ENCODE results near the gene GPHB5. TPM values are rescaled to one million over a fixed set of nuclear protein-coding genes. Genes with fewer than 3 reads are reported as not detected.

Gene GPHB5
- total and polyA plus RNA-seq, 7 experiments from 2014 or later = not detected

- H3K27ac ChIP-seq (ENCODE audit: low read depth, low read length) = no peak overlapping the region
- intact Hi-C loops (cut with micrococcal nuclease) = no loop called here
- POLR2A ChIA-PET = no interaction called here
- no peaks in the 10 kb centered on the region for H3K4me1 ChIP-seq (ENCODE audit: control insufficient read depth in 2 of 2, insufficient read depth in 2 of 2, low read length in 2 of 2)
- ATAC-seq (no peak), DNase-seq (no peak)
- no peaks in the 10 kb centered on the region for H3K36me3 ChIP-seq (ENCODE audit: control insufficient read depth in 2 of 3, insufficient read depth in 3 of 3, low read length in 3 of 3)
- no peaks in the 10 kb centered on the region for H3K36me3 Mint-ChIP-seq
- peaks cover 0 to 17% (median 0%) of the 10 kb centered on the region in 7 donors for H3K4me1 Mint-ChIP-seq
- no peaks in the 10 kb centered on the region for H3K9me3 Mint-ChIP-seq
- H3K27ac Mint-ChIP-seq = no peak overlapping the region
- H3K4me3 Mint-ChIP-seq = no peak overlapping the region
- H3K27me3 Mint-ChIP-seq = peaks cover 3 to 32% (median 9%) of the 10 kb centered on the region in 5 donors
- CTCF ChIA-PET = no interaction called here
- no peaks in the 10 kb centered on the region for H3K27me3 ChIP-seq (ENCODE audit: control insufficient read depth in 2 of 2, insufficient read depth in 2 of 2, low read length in 2 of 2)
- no peak overlapping the region for H3K4me3 ChIP-seq (ENCODE audit: low read length)
- no peaks in the 10 kb centered on the region for H3K9me3 ChIP-seq (ENCODE audit: control insufficient read depth in 2 of 3, low read length in 3 of 3)
These were observed 22.6 kb downstream of the GPHB5 start for GRCh38 chr14:63296060-63296563.

- Mint-ChIP-seq H3K4me1 (peaks cover 0 to 17% (median 0%) of the 10 kb centered on the region in 7 donors), H3K27me3 (peaks cover 5 to 39% (median 12%) of the 10 kb centered on the region in 5 donors), H3K36me3 (no peaks in the 10 kb centered on the region), H3K4me3 (peak overlapping the region in 1 of 10 donors; percentile 1), H3K27ac (peak overlapping the region in 1 of 9 donors; percentile 11), H3K9me3 (peaks cover 0 to 2% (median 0%) of the 10 kb centered on the region in 11 donors)
- H3K4me1 ChIP-seq (ENCODE audit: control insufficient read depth in 2 of 2, insufficient read depth in 2 of 2, low read length in 2 of 2) = no peaks in the 10 kb centered on the region
- no peaks in the 10 kb centered on the region for H3K9me3 ChIP-seq (ENCODE audit: control insufficient read depth in 2 of 3, low read length in 3 of 3)
- POLR2A ChIA-PET = no interaction called here
- no peak overlapping the region for H3K4me3 ChIP-seq (ENCODE audit: low read length)
- H3K36me3 ChIP-seq (ENCODE audit: control insufficient read depth in 2 of 3, insufficient read depth in 3 of 3, low read length in 3 of 3) = no peaks in the 10 kb centered on the region
- CTCF ChIA-PET = no interaction called here
- DNase-seq (no peak), ATAC-seq (no peak)
- H3K27me3 ChIP-seq (ENCODE audit: control insufficient read depth in 2 of 2, insufficient read depth in 2 of 2, low read length in 2 of 2) = no peaks in the 10 kb centered on the region
- intact Hi-C loops (cut with micrococcal nuclease) = no loop called here
- H3K27ac ChIP-seq (ENCODE audit: low read depth, low read length) = no peak overlapping the region
These were observed 23.5 kb downstream of the GPHB5 start for GRCh38 chr14:63295231-63295685.

- intact Hi-C loops (cut with micrococcal nuclease) = no loop called here
- Mint-ChIP-seq H3K9me3 (peaks cover 0 to 2% (median 0%) of the 10 kb centered on the region in 11 donors), H3K36me3 (no peaks in the 10 kb centered on the region), H3K4me3 (no peak overlapping the region), H3K27ac (no peak overlapping the region), H3K27me3 (peaks cover 5 to 45% (median 17%) of the 10 kb centered on the region in 5 donors), H3K4me1 (peaks cover 0 to 9% (median 0%) of the 10 kb centered on the region in 7 donors)
- Histone ChIP-seq H3K4me3 (ENCODE audit: low read length) (no peak overlapping the region), H3K4me1 (ENCODE audit: control insufficient read depth in 2 of 2, insufficient read depth in 2 of 2, low read length in 2 of 2) (no peaks in the 10 kb centered on the region), H3K36me3 (ENCODE audit: control insufficient read depth in 2 of 3, insufficient read depth in 3 of 3, low read length in 3 of 3) (no peaks in the 10 kb centered on the region), H3K27ac (ENCODE audit: low read depth, low read length) (no peak overlapping the region), H3K27me3 (ENCODE audit: control insufficient read depth in 2 of 2, insufficient read depth in 2 of 2, low read length in 2 of 2) (no peaks in the 10 kb centered on the region), H3K9me3 (ENCODE audit: control insufficient read depth in 2 of 3, low read length in 3 of 3) (no peaks in the 10 kb centered on the region)
- ATAC-seq = no peak
- CTCF ChIA-PET = no interaction called here
- no peak for DNase-seq
- POLR2A ChIA-PET = no interaction called here
These were observed 25.9 kb downstream of the GPHB5 start for GRCh38 chr14:63292805-63293204.

GRCh38 chr14:63290741-63291430 lies 27.8 kb downstream of the GPHB5 start:
- no peak overlapping the region for H3K27ac ChIP-seq (ENCODE audit: low read depth, low read length)
- DNase-seq (no peak), ATAC-seq (no peak)
- Mint-ChIP-seq H3K4me3 (no peak overlapping the region), H3K36me3 (no peaks in the 10 kb centered on the region), H3K4me1 (peaks cover 0 to 7% (median 0%) of the 10 kb centered on the region in 7 donors), H3K27me3 (peaks cover 2 to 40% (median 17%) of the 10 kb centered on the region in 5 donors), H3K27ac (no peak overlapping the region), H3K9me3 (peaks cover 0 to 2% (median 0%) of the 10 kb centered on the region in 11 donors)
- ChIA-PET CTCF (no interaction called here), POLR2A (no interaction called here)
- no peaks in the 10 kb centered on the region for H3K36me3 ChIP-seq (ENCODE audit: control insufficient read depth in 2 of 3, insufficient read depth in 3 of 3, low read length in 3 of 3)
- intact Hi-C loops (cut with micrococcal nuclease) = no loop called here
- H3K27me3 ChIP-seq (ENCODE audit: control insufficient read depth in 2 of 2, insufficient read depth in 2 of 2, low read length in 2 of 2) = no peaks in the 10 kb centered on the region
- H3K4me1 ChIP-seq (ENCODE audit: control insufficient read depth in 2 of 2, insufficient read depth in 2 of 2, low read length in 2 of 2) = no peaks in the 10 kb centered on the region
- no peak overlapping the region for H3K4me3 ChIP-seq (ENCODE audit: low read length)
- no peaks in the 10 kb centered on the region for H3K9me3 ChIP-seq (ENCODE audit: control insufficient read depth in 2 of 3, low read length in 3 of 3)

GRCh38 chr14:63288853-63289252 lies 29.9 kb downstream of the GPHB5 start:
- no peaks in the 10 kb centered on the region for H3K36me3 ChIP-seq (ENCODE audit: control insufficient read depth in 2 of 3, insufficient read depth in 3 of 3, low read length in 3 of 3)
- H3K9me3 Mint-ChIP-seq = peaks cover 0 to 2% (median 0%) of the 10 kb centered on the region in 11 donors
- ATAC-seq (no peak), DNase-seq (no peak)
- no peak overlapping the region for H3K27ac Mint-ChIP-seq
- intact Hi-C loops (cut with micrococcal nuclease) = no loop called here
- ChIA-PET POLR2A (interaction anchor here (0.6 kb wide), 1 partner anchor 38 kb away, joined by 4 read pairs; no protein-coding TSS in a partner anchor), CTCF (no interaction called here)
- H3K27me3 ChIP-seq (ENCODE audit: control insufficient read depth in 2 of 2, insufficient read depth in 2 of 2, low read length in 2 of 2) = no peaks in the 10 kb centered on the region
- H3K27ac ChIP-seq (ENCODE audit: low read depth, low read length) = no peak overlapping the region
- no peaks in the 10 kb centered on the region for H3K9me3 ChIP-seq (ENCODE audit: control insufficient read depth in 2 of 3, low read length in 3 of 3)
- H3K4me3 Mint-ChIP-seq = no peak overlapping the region
- H3K4me3 ChIP-seq (ENCODE audit: low read length) = no peak overlapping the region
- no peaks in the 10 kb centered on the region for H3K36me3 Mint-ChIP-seq
- peaks cover 2 to 35% (median 17%) of the 10 kb centered on the region in 5 donors for H3K27me3 Mint-ChIP-seq
- H3K4me1 ChIP-seq (ENCODE audit: control insufficient read depth in 2 of 2, insufficient read depth in 2 of 2, low read length in 2 of 2) = no peaks in the 10 kb centered on the region
- no peaks in the 10 kb centered on the region for H3K4me1 Mint-ChIP-seq

GRCh38 chr14:63287666-63288483 lies 30.9 kb downstream of the GPHB5 start:
- Histone ChIP-seq H3K27ac (ENCODE audit: low read depth, low read length) (no peak overlapping the region), H3K4me1 (ENCODE audit: control insufficient read depth in 2 of 2, insufficient read depth in 2 of 2, low read length in 2 of 2) (peaks cover 0 to 6% of the 10 kb centered on the region in 2 donors), H3K27me3 (ENCODE audit: control insufficient read depth in 2 of 2, insufficient read depth in 2 of 2, low read length in 2 of 2) (no peaks in the 10 kb centered on the region), H3K36me3 (ENCODE audit: control insufficient read depth in 2 of 3, insufficient read depth in 3 of 3, low read length in 3 of 3) (no peaks in the 10 kb centered on the region), H3K4me3 (ENCODE audit: low read length) (no peak overlapping the region), H3K9me3 (ENCODE audit: control insufficient read depth in 2 of 3, low read length in 3 of 3) (no peaks in the 10 kb centered on the region)
- Mint-ChIP-seq H3K4me1 (no peaks in the 10 kb centered on the region), H3K36me3 (no peaks in the 10 kb centered on the region), H3K4me3 (no peak overlapping the region), H3K27me3 (peaks cover 2 to 29% (median 17%) of the 10 kb centered on the region in 5 donors), H3K9me3 (peaks cover 0 to 2% (median 0%) of the 10 kb centered on the region in 11 donors), H3K27ac (no peak overlapping the region)
- ChIA-PET POLR2A (no interaction called here), CTCF (no interaction called here)
- ATAC-seq (no peak), DNase-seq (no peak)
- intact Hi-C loops (cut with micrococcal nuclease) = no loop called here
